ENCODE data around the gene ERH.
A peak's percentile ranks its signal among the peaks of the same experiment; 100 is the strongest.
"Not testable (repeated sequence)": the region's sequence is repeated elsewhere in the genome, so short reads cannot be mapped to it uniquely, and the experiment has no call there.

ERH gene

GRCh38 chr14:69399750-69400149 lies 1.7 kb upstream of the ERH start:
- H3K27ac ChIP-seq (ENCODE audit: low read depth, low read length), result no peak overlapping the region
- peaks cover 30 to 34% of the 10 kb centered on the region in 2 donors for H3K4me1 ChIP-seq (ENCODE audit: control insufficient read depth in 1 of 2, insufficient read depth in 2 of 2, low read length in 2 of 2)
- peak overlapping the region in 1 of 2 donors; percentile 91 for H3K9ac ChIP-seq (ENCODE audit: low read depth in 1 of 2, low read length in 2 of 2)

GRCh38 chr14:69398818-69399210 lies 715 bp upstream of the ERH start:
- peak overlapping the region; percentile 91 to 93 for H3K9ac ChIP-seq (ENCODE audit: low read depth in 1 of 2, low read length in 2 of 2)
- H3K4me1 ChIP-seq (ENCODE audit: control insufficient read depth in 1 of 2, insufficient read depth in 2 of 2, low read length in 2 of 2), result peaks cover 30 to 34% of the 10 kb centered on the region in 2 donors
- H3K9me3 ChIP-seq (ENCODE audit: control insufficient read depth in 1 of 2, low read length in 2 of 2), result no peaks in the 10 kb centered on the region
- peak overlapping the region; percentile 77 for H3K27ac ChIP-seq (ENCODE audit: low read depth, low read length)
- H3K4me3 ChIP-seq (ENCODE audit: low read depth in 1 of 2, low read length in 2 of 2), result peak overlapping the region; percentile 88 to 98
- peaks cover 13 to 27% of the 10 kb centered on the region in 2 donors for H3K36me3 ChIP-seq (ENCODE audit: control insufficient read depth in 1 of 2, insufficient read depth in 2 of 2, low read length in 2 of 2)
- no peaks in the 10 kb centered on the region for H3K27me3 ChIP-seq (ENCODE audit: control insufficient read depth in 1 of 2, insufficient read depth in 2 of 2, low read length in 2 of 2)

More at GRCh38 chr14:69399750-69400149, 1.7 kb upstream of the ERH start:
- Histone ChIP-seq H3K36me3 (ENCODE audit: control insufficient read depth in 1 of 2, insufficient read depth in 2 of 2, low read length in 2 of 2) (peaks cover 11 to 18% of the 10 kb centered on the region in 2 donors), H3K27me3 (ENCODE audit: control insufficient read depth in 1 of 2, insufficient read depth in 2 of 2, low read length in 2 of 2) (no peaks in the 10 kb centered on the region), H3K9me3 (ENCODE audit: control insufficient read depth in 1 of 2, low read length in 2 of 2) (no peaks in the 10 kb centered on the region), H3K4me3 (ENCODE audit: low read depth in 1 of 2, low read length in 2 of 2) (peak overlapping the region; percentile 88 to 98)

GRCh38 chr14:69395929-69396328 lies 2.2 kb downstream of the ERH start:
- H3K27me3 ChIP-seq (ENCODE audit: control insufficient read depth in 1 of 2, insufficient read depth in 2 of 2, low read length in 2 of 2), result no peaks in the 10 kb centered on the region
- H3K4me1 ChIP-seq (ENCODE audit: control insufficient read depth in 1 of 2, insufficient read depth in 2 of 2, low read length in 2 of 2), result peaks cover 29 to 30% of the 10 kb centered on the region in 2 donors
- peaks cover 22 to 53% of the 10 kb centered on the region in 2 donors for H3K36me3 ChIP-seq (ENCODE audit: control insufficient read depth in 1 of 2, insufficient read depth in 2 of 2, low read length in 2 of 2)
- H3K9me3 ChIP-seq (ENCODE audit: control insufficient read depth in 1 of 2, low read length in 2 of 2), result no peaks in the 10 kb centered on the region
- no peak overlapping the region for H3K4me3 ChIP-seq (ENCODE audit: low read depth in 1 of 2, low read length in 2 of 2)
- no peak overlapping the region for H3K9ac ChIP-seq (ENCODE audit: low read depth in 1 of 2, low read length in 2 of 2)
- no peak overlapping the region for H3K27ac ChIP-seq (ENCODE audit: low read depth, low read length)

GRCh38 chr14:69392481-69392880 lies 5.6 kb downstream of the ERH start:
- H3K9me3 ChIP-seq (ENCODE audit: control insufficient read depth in 1 of 2, low read length in 2 of 2), result no peaks in the 10 kb centered on the region
- no peaks in the 10 kb centered on the region for H3K27me3 ChIP-seq (ENCODE audit: control insufficient read depth in 1 of 2, insufficient read depth in 2 of 2, low read length in 2 of 2)
- H3K4me1 ChIP-seq (ENCODE audit: control insufficient read depth in 1 of 2, insufficient read depth in 2 of 2, low read length in 2 of 2), result peaks cover 10 to 11% of the 10 kb centered on the region in 2 donors
- H3K9ac ChIP-seq (ENCODE audit: low read depth in 1 of 2, low read length in 2 of 2), result no peak overlapping the region
- peaks cover 28 to 66% of the 10 kb centered on the region in 2 donors for H3K36me3 ChIP-seq (ENCODE audit: control insufficient read depth in 1 of 2, insufficient read depth in 2 of 2, low read length in 2 of 2)
- H3K27ac ChIP-seq (ENCODE audit: low read depth, low read length), result no peak overlapping the region
- H3K4me3 ChIP-seq (ENCODE audit: low read depth in 1 of 2, low read length in 2 of 2), result no peak overlapping the region

GRCh38 chr14:69391400-69391799 lies 6.7 kb downstream of the ERH start:
- not testable (repeated sequence) for H3K27ac ChIP-seq (ENCODE audit: low read depth, low read length); H3K9ac ChIP-seq (ENCODE audit: low read depth in 1 of 2, low read length in 2 of 2); H3K27me3 ChIP-seq (ENCODE audit: control insufficient read depth in 1 of 2, insufficient read depth in 2 of 2, low read length in 2 of 2); H3K9me3 ChIP-seq (ENCODE audit: control insufficient read depth in 1 of 2, low read length in 2 of 2); H3K4me3 ChIP-seq (ENCODE audit: low read depth in 1 of 2, low read length in 2 of 2); H3K4me1 ChIP-seq (ENCODE audit: control insufficient read depth in 1 of 2, insufficient read depth in 2 of 2, low read length in 2 of 2)
- peaks cover 28 to 75% of the 10 kb centered on the region in 2 donors for H3K36me3 ChIP-seq (ENCODE audit: control insufficient read depth in 1 of 2, insufficient read depth in 2 of 2, low read length in 2 of 2)

- Histone ChIP-seq H3K9me3 (ENCODE audit: control insufficient read depth in 1 of 2, low read length in 2 of 2) (no peaks in the 10 kb centered on the region), H3K27ac (ENCODE audit: low read depth, low read length) (no peak overlapping the region), H3K9ac (ENCODE audit: low read depth in 1 of 2, low read length in 2 of 2) (no peak overlapping the region), H3K36me3 (ENCODE audit: control insufficient read depth in 1 of 2, insufficient read depth in 2 of 2, low read length in 2 of 2) (peaks cover 24 to 61% of the 10 kb centered on the region in 2 donors), H3K4me1 (ENCODE audit: control insufficient read depth in 1 of 2, insufficient read depth in 2 of 2, low read length in 2 of 2) (no peaks in the 10 kb centered on the region), H3K27me3 (ENCODE audit: control insufficient read depth in 1 of 2, insufficient read depth in 2 of 2, low read length in 2 of 2) (no peaks in the 10 kb centered on the region), H3K4me3 (ENCODE audit: low read depth in 1 of 2, low read length in 2 of 2) (no peak overlapping the region)
These were observed 10.8 kb downstream of the ERH start for GRCh38 chr14:69387311-69387710.

- Histone ChIP-seq H3K27me3 (ENCODE audit: control insufficient read depth in 1 of 2, insufficient read depth in 2 of 2, low read length in 2 of 2) (no peaks in the 10 kb centered on the region), H3K9me3 (ENCODE audit: control insufficient read depth in 1 of 2, low read length in 2 of 2) (no peaks in the 10 kb centered on the region), H3K9ac (ENCODE audit: low read depth in 1 of 2, low read length in 2 of 2) (no peak overlapping the region), H3K36me3 (ENCODE audit: control insufficient read depth in 1 of 2, insufficient read depth in 2 of 2, low read length in 2 of 2) (peaks cover 16 to 38% of the 10 kb centered on the region in 2 donors), H3K4me1 (ENCODE audit: control insufficient read depth in 1 of 2, insufficient read depth in 2 of 2, low read length in 2 of 2) (no peaks in the 10 kb centered on the region), H3K4me3 (ENCODE audit: low read depth in 1 of 2, low read length in 2 of 2) (no peak overlapping the region), H3K27ac (ENCODE audit: low read depth, low read length) (no peak overlapping the region)
These were observed 19.8 kb downstream of the ERH start for GRCh38 chr14:69378274-69378673.

GRCh38 chr14:69376439-69376838 lies 21.7 kb downstream of the ERH start:
- Histone ChIP-seq H3K4me1 (ENCODE audit: control insufficient read depth in 1 of 2, insufficient read depth in 2 of 2, low read length in 2 of 2) (no peaks in the 10 kb centered on the region), H3K36me3 (ENCODE audit: control insufficient read depth in 1 of 2, insufficient read depth in 2 of 2, low read length in 2 of 2) (peaks cover 14 to 36% of the 10 kb centered on the region in 2 donors), H3K9me3 (ENCODE audit: control insufficient read depth in 1 of 2, low read length in 2 of 2) (no peaks in the 10 kb centered on the region), H3K27ac (ENCODE audit: low read depth, low read length) (no peak overlapping the region), H3K9ac (ENCODE audit: low read depth in 1 of 2, low read length in 2 of 2) (no peak overlapping the region), H3K27me3 (ENCODE audit: control insufficient read depth in 1 of 2, insufficient read depth in 2 of 2, low read length in 2 of 2) (no peaks in the 10 kb centered on the region), H3K4me3 (ENCODE audit: low read depth in 1 of 2, low read length in 2 of 2) (no peak overlapping the region)

GRCh38 chr14:69375722-69376121 lies 22.4 kb downstream of the ERH start:
- Histone ChIP-seq H3K36me3 (ENCODE audit: control insufficient read depth in 1 of 2, insufficient read depth in 2 of 2, low read length in 2 of 2) (peaks cover 14 to 29% of the 10 kb centered on the region in 2 donors), H3K27me3 (ENCODE audit: control insufficient read depth in 1 of 2, insufficient read depth in 2 of 2, low read length in 2 of 2) (no peaks in the 10 kb centered on the region), H3K9ac (ENCODE audit: low read depth in 1 of 2, low read length in 2 of 2) (no peak overlapping the region), H3K9me3 (ENCODE audit: control insufficient read depth in 1 of 2, low read length in 2 of 2) (no peaks in the 10 kb centered on the region), H3K4me1 (ENCODE audit: control insufficient read depth in 1 of 2, insufficient read depth in 2 of 2, low read length in 2 of 2) (no peaks in the 10 kb centered on the region), H3K27ac (ENCODE audit: low read depth, low read length) (no peak overlapping the region), H3K4me3 (ENCODE audit: low read depth in 1 of 2, low read length in 2 of 2) (no peak overlapping the region)

- Histone ChIP-seq H3K4me1 (ENCODE audit: control insufficient read depth in 1 of 2, insufficient read depth in 2 of 2, low read length in 2 of 2) (no peaks in the 10 kb centered on the region), H3K9ac (ENCODE audit: low read depth in 1 of 2, low read length in 2 of 2) (no peak overlapping the region), H3K27me3 (ENCODE audit: control insufficient read depth in 1 of 2, insufficient read depth in 2 of 2, low read length in 2 of 2) (no peaks in the 10 kb centered on the region), H3K27ac (ENCODE audit: low read depth, low read length) (no peak overlapping the region), H3K36me3 (ENCODE audit: control insufficient read depth in 1 of 2, insufficient read depth in 2 of 2, low read length in 2 of 2) (peaks cover 14 to 24% of the 10 kb centered on the region in 2 donors), H3K9me3 (ENCODE audit: control insufficient read depth in 1 of 2, low read length in 2 of 2) (no peaks in the 10 kb centered on the region), H3K4me3 (ENCODE audit: low read depth in 1 of 2, low read length in 2 of 2) (no peak overlapping the region)
These were observed 22.9 kb downstream of the ERH start for GRCh38 chr14:69375182-69375581.

- H3K4me1 ChIP-seq (ENCODE audit: control insufficient read depth in 1 of 2, insufficient read depth in 2 of 2, low read length in 2 of 2), result no peaks in the 10 kb centered on the region
- no peaks in the 10 kb centered on the region for H3K27me3 ChIP-seq (ENCODE audit: control insufficient read depth in 1 of 2, insufficient read depth in 2 of 2, low read length in 2 of 2)
- no peak overlapping the region for H3K27ac ChIP-seq (ENCODE audit: low read depth, low read length)
- no peak overlapping the region for H3K4me3 ChIP-seq (ENCODE audit: low read depth in 1 of 2, low read length in 2 of 2)
- no peaks in the 10 kb centered on the region for H3K9me3 ChIP-seq (ENCODE audit: control insufficient read depth in 1 of 2, low read length in 2 of 2)
- H3K36me3 ChIP-seq (ENCODE audit: control insufficient read depth in 1 of 2, insufficient read depth in 2 of 2, low read length in 2 of 2), result peaks cover 14 to 17% of the 10 kb centered on the region in 2 donors
- no peak overlapping the region for H3K9ac ChIP-seq (ENCODE audit: low read depth in 1 of 2, low read length in 2 of 2)
These were observed 23.9 kb downstream of the ERH start for GRCh38 chr14:69374235-69374634.

Data from duodenal mucosa (tissue), 2 donors.